Fibroblast of mammary gland (primary cell): Measurements from ENCODE around the gene PPP6R3.

Source experiments
- DNase-seq: peaks from one replicate; pipeline ENCODE4 v3.0.0-alpha.2; 2010; ENCODE audit warnings: low read depth
- H3K4me3 ChIP-seq: 2 replicates; pipeline ENCODE4 v1.5.1; 2011; ENCODE audit warnings: low read depth, mild to moderate bottlenecking, low read length, moderate library complexity; ENCODE audit not compliant: control insufficient read depth
- TF ChIP-seq, protein P1 (sequence below): conservative IDR thresholded peaks from 2 replicates; pipeline ENCODE4 v1.5.1; 2011; ENCODE audit warnings: low read depth, low read length, inconsistent platforms; ENCODE audit not compliant: control insufficient read depth, insufficient read depth

The PPP6R3 gene

GRCh38 chr11:68439355-68440065 is 21.0 kb upstream of the PPP6R3 start:
- TF ChIP-seq, protein P1, sequence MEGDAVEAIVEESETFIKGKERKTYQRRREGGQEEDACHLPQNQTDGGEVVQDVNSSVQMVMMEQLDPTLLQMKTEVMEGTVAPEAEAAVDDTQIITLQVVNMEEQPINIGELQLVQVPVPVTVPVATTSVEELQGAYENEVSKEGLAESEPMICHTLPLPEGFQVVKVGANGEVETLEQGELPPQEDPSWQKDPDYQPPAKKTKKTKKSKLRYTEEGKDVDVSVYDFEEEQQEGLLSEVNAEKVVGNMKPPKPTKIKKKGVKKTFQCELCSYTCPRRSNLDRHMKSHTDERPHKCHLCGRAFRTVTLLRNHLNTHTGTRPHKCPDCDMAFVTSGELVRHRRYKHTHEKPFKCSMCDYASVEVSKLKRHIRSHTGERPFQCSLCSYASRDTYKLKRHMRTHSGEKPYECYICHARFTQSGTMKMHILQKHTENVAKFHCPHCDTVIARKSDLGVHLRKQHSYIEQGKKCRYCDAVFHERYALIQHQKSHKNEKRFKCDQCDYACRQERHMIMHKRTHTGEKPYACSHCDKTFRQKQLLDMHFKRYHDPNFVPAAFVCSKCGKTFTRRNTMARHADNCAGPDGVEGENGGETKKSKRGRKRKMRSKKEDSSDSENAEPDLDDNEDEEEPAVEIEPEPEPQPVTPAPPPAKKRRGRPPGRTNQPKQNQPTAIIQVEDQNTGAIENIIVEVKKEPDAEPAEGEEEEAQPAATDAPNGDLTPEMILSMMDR: no peak
- H3K4me3 ChIP-seq: no peak overlapping the region
- no peak for DNase-seq

DNA sequence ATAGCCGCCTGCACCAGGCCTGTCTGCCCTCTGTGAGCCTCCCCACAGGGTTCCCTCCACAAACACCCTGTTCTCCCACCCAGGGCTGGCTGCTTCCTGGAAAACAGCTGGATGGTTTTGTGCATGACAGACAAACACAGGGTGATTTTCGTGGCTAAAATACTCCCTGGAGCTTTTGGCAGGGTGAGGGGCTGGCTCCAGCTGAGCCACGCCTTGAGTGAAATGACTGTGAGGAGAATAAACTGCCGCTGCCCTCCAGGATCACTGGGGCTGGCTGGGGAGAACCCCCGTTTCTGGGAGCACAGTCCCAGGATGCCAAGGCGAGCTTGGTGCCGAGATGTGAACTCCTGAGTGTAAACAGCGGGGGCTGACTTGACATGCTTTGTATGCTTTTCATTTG is 20.3 kb upstream of the PPP6R3 start:
- no peak for DNase-seq
- H3K4me3 ChIP-seq: no peak overlapping the region
- TF ChIP-seq, protein P1: no peak

GRCh38 chr11:68441466-68442230 is 18.9 kb upstream of the PPP6R3 start:
- no peak overlapping the region for H3K4me3 ChIP-seq
- TF ChIP-seq, protein P1: no peak
- peak; percentile 77 for DNase-seq

DNA sequence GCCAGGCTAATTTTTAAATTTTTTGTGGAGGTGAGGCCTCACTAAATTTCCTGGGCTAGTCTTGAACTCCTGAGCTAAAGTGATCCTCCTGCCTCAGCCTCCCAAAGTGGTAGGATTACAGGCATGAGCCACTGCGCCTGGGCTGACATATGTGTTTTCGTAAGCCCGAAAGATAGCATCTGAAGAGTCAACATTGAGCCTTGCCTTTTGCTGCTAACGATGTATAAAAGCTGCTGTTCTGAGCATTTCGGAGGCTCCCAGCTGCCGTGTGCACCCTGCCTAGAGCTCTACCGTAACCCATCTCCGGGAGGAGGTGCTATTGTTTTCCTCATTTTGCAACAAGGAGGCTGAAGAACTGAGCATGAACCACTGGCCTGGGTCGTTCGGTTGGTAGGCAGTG is 18.1 kb upstream of the PPP6R3 start:
- no peak overlapping the region for H3K4me3 ChIP-seq
- TF ChIP-seq, protein P1: no peak
- DNase-seq: no peak

DNA sequence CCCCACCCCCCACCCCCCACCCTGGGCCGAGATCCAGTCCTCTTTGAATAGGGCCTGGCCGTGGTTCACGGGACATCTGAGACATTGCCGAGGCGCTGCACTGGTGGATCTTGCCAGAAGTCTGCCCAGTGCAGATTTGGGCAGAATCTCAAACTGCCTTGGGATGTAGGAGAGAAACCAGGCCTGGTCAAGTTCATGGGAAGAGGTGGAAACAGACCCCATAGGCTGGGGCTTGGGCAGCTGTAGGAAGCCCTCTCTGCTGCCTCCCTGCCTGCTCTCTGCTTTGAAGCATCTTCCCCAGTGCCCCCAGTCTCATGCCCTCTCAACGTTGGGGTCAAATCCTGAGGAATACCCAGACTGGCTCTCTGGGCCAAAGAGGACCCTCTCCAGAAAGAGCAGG is 16.0 kb upstream of the PPP6R3 start:
- TF ChIP-seq, protein P1: no peak
- no peak overlapping the region for H3K4me3 ChIP-seq
- no peak for DNase-seq

- DNase-seq: no peak
- no peak overlapping the region for H3K4me3 ChIP-seq
- TF ChIP-seq, protein P1: no peak
Observed at GRCh38 chr11:68445531-68446035, 15.0 kb upstream of the PPP6R3 start.
